H1 (cell line): ENCODE measurements around the gene SLC22A2. TPM values are rescaled to one million over a fixed set of nuclear protein-coding genes. Genes with fewer than 3 reads are reported as not detected.

Source experiments
- CTCF ChIA-PET: fragments of 300-600 bp; sonication (Branson Sonifier 250); formaldehyde crosslinking; loops from one replicate; lab custom pipeline; 2021; ENCODE audit not compliant: partially characterized antibody; lab: Charles Lee
- POLR2A ChIA-PET: fragments of 300-600 bp; sonication (Branson Sonifier 250); formaldehyde crosslinking; loops from one replicate; lab custom pipeline; 2021; ENCODE audit warnings: inconsistent platforms; ENCODE audit not compliant: partially characterized antibody; lab: Charles Lee
- DNase-seq, 2 experiments: peaks; one replicate each; pipeline versions ENCODE4 v3.0.0 to v3.0.0-alpha.2; 2010 to 2022; ENCODE audit warnings: low spot score in 2 of 2, low read depth in 1 of 2, mixed read lengths in 1 of 2
- FAIRE-seq: peaks from 2 replicates; lab custom pipeline; 2011; peaks lifted over from hg19 to GRCh38; lab: Jason Lieb, UNC
- H2AFZ ChIP-seq: 2 replicates; pipeline ENCODE4 v1.8.1; 2012; ENCODE audit warnings: low read length, inconsistent platforms
- H2AK5ac ChIP-seq: 2 replicates; pipeline ENCODE4 v1.6.1; 2013; ENCODE audit warnings: low read depth, low read length
- H2BK120ac ChIP-seq: replicated peaks from 2 replicates; pipeline ENCODE3; 2013; ENCODE audit warnings: low read depth, low read length, inconsistent platforms
- H2BK12ac ChIP-seq: 2 replicates; pipeline ENCODE4 v1.6.1; 2013; ENCODE audit warnings: low read depth, low read length
- H2BK15ac ChIP-seq: 2 replicates; pipeline ENCODE4 v1.6.1; 2013; ENCODE audit warnings: low read length
- H2BK20ac ChIP-seq: 2 replicates; pipeline ENCODE4 v1.6.1; 2013; ENCODE audit warnings: low read length
- H2BK5ac ChIP-seq: 2 replicates; pipeline ENCODE4 v1.6.1; 2013; ENCODE audit warnings: low read depth, low read length
- H3K14ac ChIP-seq: 2 replicates; pipeline ENCODE4 v1.6.1; 2013; ENCODE audit warnings: inconsistent platforms; ENCODE audit not compliant: insufficient read length
- H3K18ac ChIP-seq: 2 replicates; pipeline ENCODE4 v1.6.1; 2013; ENCODE audit warnings: low read length; ENCODE audit errors: extremely low read depth
- H3K23ac ChIP-seq: 2 replicates; pipeline ENCODE4 v1.6.1; 2013; ENCODE audit warnings: inconsistent platforms; ENCODE audit not compliant: insufficient read length
- H3K23me2 ChIP-seq: 2 replicates; pipeline ENCODE4 v1.6.1; 2013; ENCODE audit warnings: low read depth, low read length
- H3K27ac ChIP-seq: 2 replicates; pipeline ENCODE4 v1.6.1; 2011; ENCODE audit warnings: low read depth, low read length, inconsistent platforms
- H3K27me3 ChIP-seq, 4 experiments: replicated peaks in 1 of 4; 1 replicate in 1 of 4; 2 replicates in 3 of 4; pipeline versions ENCODE4 v1.6.1 to v1.8.1; 2011 to 2013; ENCODE audit warnings: low read length in 3 of 4, mild to moderate bottlenecking in 3 of 4, inconsistent platforms in 2 of 4, mixed read lengths in 2 of 4, moderate library complexity in 1 of 4; ENCODE audit not compliant: control insufficient read depth in 3 of 4, insufficient read depth in 3 of 4; ENCODE audit errors: extremely low read depth in 1 of 4
- H3K36me3 ChIP-seq, 4 experiments: 2 replicates each; pipeline versions ENCODE4 v1.6.1 to v1.8.1; 2011 to 2013; ENCODE audit warnings: mild to moderate bottlenecking in 4 of 4, low read length in 3 of 4, moderate library complexity in 2 of 4, control low read depth in 1 of 4, inconsistent platforms in 1 of 4; ENCODE audit not compliant: insufficient read depth in 4 of 4, control insufficient read depth in 2 of 4
- H3K4ac ChIP-seq: replicated peaks from 2 replicates; pipeline ENCODE3; 2013; ENCODE audit warnings: low read length, low read depth, mixed read lengths, inconsistent platforms; ENCODE audit not compliant: insufficient read length
- H3K4me1 ChIP-seq, 4 experiments: replicated peaks in 1 of 4; 1 replicate in 1 of 4; 2 replicates in 3 of 4; pipeline versions ENCODE4 v1.6.1 to v1.8.1; 2011 to 2013; ENCODE audit warnings: low read length in 3 of 4, inconsistent platforms in 2 of 4, mixed read lengths in 1 of 4; ENCODE audit not compliant: insufficient read depth in 4 of 4, control insufficient read depth in 3 of 4
- H3K4me2 ChIP-seq, 2 experiments: 2 replicates each; pipeline versions ENCODE4 v1.6.1 to v1.8.1; 2011 to 2013; ENCODE audit warnings: low read depth in 2 of 2, low read length in 2 of 2, control low read depth in 1 of 2, inconsistent platforms in 1 of 2, mild to moderate bottlenecking in 1 of 2; ENCODE audit not compliant: insufficient read depth in 1 of 2
- H3K4me3 ChIP-seq, 4 experiments: fragments of 200-600, 300-600 bp in 1 of 4; sonication (generic), shearing (Covaris generic), sonication (Bioruptor Twin) in 1 of 4; 2 replicates each; pipeline versions ENCODE4 v1.5.1 to v1.8.1; 2011 to 2016; ENCODE audit warnings: low read length in 4 of 4, low read depth in 3 of 4, control low read depth in 2 of 4, inconsistent platforms in 2 of 4, mild to moderate bottlenecking in 2 of 4, mixed read lengths in 1 of 4, moderate library complexity in 1 of 4; ENCODE audit not compliant: insufficient read depth in 2 of 4; ENCODE audit errors: extremely low read depth in 1 of 4
- H3K56ac ChIP-seq: replicated peaks from 2 replicates; pipeline ENCODE3; 2013; ENCODE audit warnings: low read depth, mild to moderate bottlenecking, mixed read lengths, low read length, inconsistent platforms; ENCODE audit not compliant: insufficient read length
- H3K79me1 ChIP-seq: 2 replicates; pipeline ENCODE4 v1.6.1; 2013; ENCODE audit warnings: low read depth, low read length, control low read depth
- H3K79me2 ChIP-seq, 2 experiments: 2 replicates each; pipeline versions ENCODE4 v1.6.1 to v1.8.1; 2012 to 2013; ENCODE audit warnings: low read length in 2 of 2, mild to moderate bottlenecking in 2 of 2, inconsistent platforms in 1 of 2; ENCODE audit not compliant: insufficient read depth in 2 of 2, control insufficient read depth in 1 of 2
- H3K9ac ChIP-seq, 4 experiments: replicated peaks in 1 of 4; 1 replicate in 1 of 4; 2 replicates in 3 of 4; pipeline versions ENCODE4 v1.6.1 to v1.8.1; 2011 to 2013; ENCODE audit warnings: low read depth in 3 of 4, low read length in 3 of 4, control low read depth in 2 of 4, mild to moderate bottlenecking in 2 of 4, moderate library complexity in 2 of 4, inconsistent platforms in 1 of 4; ENCODE audit errors: extremely low read depth in 1 of 4
- H3K9me3 ChIP-seq, 2 experiments: 2 replicates each; pipeline versions ENCODE4 v1.6.1 to v1.8.1; 2012 to 2013; ENCODE audit warnings: mild to moderate bottlenecking in 2 of 2, moderate library complexity in 2 of 2, control low read depth in 1 of 2, inconsistent platforms in 1 of 2, low read depth in 1 of 2, low read length in 1 of 2, mixed read lengths in 1 of 2; ENCODE audit not compliant: insufficient read depth in 2 of 2
- H4K20me1 ChIP-seq, 2 experiments: replicated peaks in 1 of 2; 2 replicates each; pipeline versions ENCODE3 to v1.8.1; 2011 to 2013; ENCODE audit warnings: inconsistent platforms in 2 of 2, low read length in 2 of 2, mild to moderate bottlenecking in 1 of 2; ENCODE audit not compliant: insufficient read depth in 2 of 2, control insufficient read depth in 1 of 2
- H4K5ac ChIP-seq: 2 replicates; pipeline ENCODE4 v1.6.1; 2013; ENCODE audit warnings: low read length, low read depth, mixed read lengths, inconsistent platforms; ENCODE audit not compliant: insufficient read length
- H4K8ac ChIP-seq: 2 replicates; pipeline ENCODE4 v1.8.0; 2013; ENCODE audit warnings: mild to moderate bottlenecking, moderate library complexity, low read length, inconsistent platforms; ENCODE audit not compliant: insufficient read depth; ENCODE audit errors: extremely low read depth
- H4K91ac ChIP-seq: replicated peaks from 2 replicates; pipeline ENCODE3; 2013; ENCODE audit warnings: low read length, mixed read lengths, inconsistent platforms; ENCODE audit not compliant: insufficient read length
- ATF2 ChIP-seq: IDR thresholded peaks from 2 replicates; pipeline ENCODE4 v1.6.1; 2012; ENCODE audit warnings: low read length, inconsistent platforms
- KDM4A ChIP-seq: IDR thresholded peaks from one replicate; pipeline ENCODE4 v1.7.1; 2012; ENCODE audit warnings: low read depth, mild to moderate bottlenecking, moderate library complexity, low read length, inconsistent platforms; ENCODE audit not compliant: severe bottlenecking
- SP1 ChIP-seq: IDR thresholded peaks from 2 replicates; pipeline ENCODE4 v1.6.1; 2011; ENCODE audit warnings: low read depth, low read length
- TCF12 ChIP-seq: IDR thresholded peaks from 2 replicates; pipeline ENCODE4 v1.6.1; 2011; ENCODE audit warnings: low read depth, mild to moderate bottlenecking, low read length
- WGBS, 2 experiments: shearing (Covaris generic) in 1 of 2; methylation state at CpG; one replicate each; pipeline versions ENCODE4 v1.1.6 to v1.1.7; 2013 to 2015; ENCODE audit warnings: low lambda C conversion rate in 2 of 2, mixed read lengths in 2 of 2, inconsistent platforms in 1 of 2, low coverage in 1 of 2, missing lambda C conversion rate in 1 of 2; ENCODE audit not compliant: insufficient replicate concordance in 2 of 2, insufficient coverage in 1 of 2, insufficient read length in 1 of 2; ENCODE audit errors: extremely low coverage in 1 of 2, missing lambda C conversion rate in 1 of 2; 5-methylcytosine and 5-hydroxymethylcytosine counted together
- polyA plus RNA-seq, 7 experiments: library from polyadenylated mRNA; depleted of rRNA in 3 of 7; stranded (reverse) in 5 of 7; unstranded in 2 of 7; fragments of >200 nt in 5 of 7; fragments of 200-250 nt in 2 of 7; gene quantifications; 1 replicate in 5 of 7; 2 replicates in 1 of 7; 4 replicates in 1 of 7; pipeline versions ENCODE4 v1.2.1 to v1.2.3, GENCODE V29; 2011 to 2013; ENCODE audit warnings: missing spikeins in 2 of 7, mixed read lengths in 2 of 7
- total RNA-seq: library from RNA; stranded (reverse); fragmentation: NEBNext Ultra II Directional; extraction: Animal tissue kit (Norgen Biotek cat#: 25700); gene quantifications from 2 replicates; pipeline ENCODE4 v1.2.1, GENCODE V29; 2021

Gene SLC22A2
- total and polyA plus RNA-seq, 2 of the 8 experiments (the other 6 are each of a cell fraction or from before 2014, with no cell fraction given), result 0.23 to 1.4 TPM

DNA sequence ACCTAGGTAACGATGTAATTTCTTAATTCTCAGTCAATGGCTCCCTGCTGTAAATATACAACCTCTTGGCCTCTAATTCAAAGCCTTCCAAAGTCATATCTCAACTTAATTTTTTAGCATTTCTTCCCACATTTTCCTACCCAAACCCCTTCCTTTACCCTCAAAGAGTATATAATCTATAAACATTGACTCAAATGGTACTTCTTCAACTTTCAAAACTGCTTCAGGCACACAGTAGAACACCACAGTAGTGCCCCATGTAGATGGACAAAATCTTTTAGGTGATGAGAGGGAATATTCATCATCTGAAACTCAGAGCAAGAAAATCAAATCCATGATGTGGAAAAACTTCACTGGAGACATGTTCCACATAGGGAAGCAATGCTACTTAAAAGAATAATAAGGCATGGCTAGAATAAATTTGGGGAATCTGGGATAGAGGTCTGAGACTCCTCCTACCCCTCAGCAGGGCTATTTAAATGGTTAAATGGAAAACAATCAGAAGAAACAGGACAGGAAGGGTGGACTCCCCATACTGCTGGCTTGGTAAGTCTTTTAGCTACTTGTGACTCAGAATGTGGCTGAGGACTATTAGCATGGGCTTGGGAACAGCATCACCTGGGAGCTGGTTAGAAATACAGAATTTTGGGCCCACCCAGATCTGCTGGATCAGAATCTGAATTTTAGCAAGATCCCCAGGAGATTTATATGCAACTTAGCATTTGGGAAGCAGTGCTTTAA lies 6.4 kb downstream of the SLC22A2 start:
- H3K79me2 ChIP-seq, result no peaks in the 10 kb centered on the region
- no peaks in the 10 kb centered on the region for H3K79me1 ChIP-seq
- 0 out of 2 replicates have a peak overlapping the region, but pooled peaks have one; percentile 66 for H2BK20ac ChIP-seq
- TF ChIP-seq TCF12 (no peak), KDM4A (no peak), SP1 (no peak), ATF2 (no peak)
- H4K8ac ChIP-seq, result no peak overlapping the region
- DNase-seq (no peak), FAIRE-seq (no peak)
- CTCF ChIA-PET, result interaction anchor here (1.5 kb wide), 1 partner anchor 10 kb away, joined by 8 read pairs; no protein-coding TSS in a partner anchor
- no peak overlapping the region for H2BK5ac ChIP-seq
- no peak overlapping the region for H3K27ac ChIP-seq
- no peak overlapping the region for H3K4ac ChIP-seq
- no peak overlapping the region for H3K18ac ChIP-seq
- no peak overlapping the region for H2AK5ac ChIP-seq
- no peak overlapping the region for H4K91ac ChIP-seq
- 80% methylated on average over 1 of the region's 1 CpG; no CpG with 5 or more reads in 1 of the 2 experiments for WGBS, 2 experiments
- POLR2A ChIA-PET, result no interaction called here
- H3K4me1 ChIP-seq, result peaks cover 8 to 35% (median 18%) of the 10 kb centered on the region in 4 experiments
- no peaks in the 10 kb centered on the region for H3K36me3 ChIP-seq
- no peak overlapping the region for H3K14ac ChIP-seq
- no peak overlapping the region for H3K9ac ChIP-seq
- H3K9me3 ChIP-seq, result no peaks in the 10 kb centered on the region
- H3K23ac ChIP-seq, result no peak overlapping the region
- H3K56ac ChIP-seq, result no peak overlapping the region
- no peak overlapping the region for H4K5ac ChIP-seq
- H2AFZ ChIP-seq, result no peak overlapping the region
- H2BK120ac ChIP-seq, result peak overlapping the region; percentile 40
- H4K20me1 ChIP-seq, result no peaks in the 10 kb centered on the region
- no peaks in the 10 kb centered on the region for H3K27me3 ChIP-seq
- H2BK12ac ChIP-seq, result no peak overlapping the region
- H2BK15ac ChIP-seq, result no peak overlapping the region
- no peak overlapping the region; a peak in 1 of 4 replicates for H3K4me2 ChIP-seq
- H3K4me3 ChIP-seq, result no peak overlapping the region
- no peaks in the 10 kb centered on the region; the same call in 1 of the 2 replicates for H3K23me2 ChIP-seq
